B cell (primary cell): ENCODE data around the gene RANBP10. TPM values are rescaled to one million over a fixed set of nuclear protein-coding genes. Genes with fewer than 3 reads are reported as not detected.

Source experiments
- ATAC-seq: fragments of 200-7000 bp; cut with Tn5 transposase; one replicate; pipeline ENCODE4 v1.10.0; 2021; ENCODE audit warnings: low read depth, mild to moderate bottlenecking, moderate number of reproducible peaks, moderate library complexity
- CTCF ChIA-PET: fragments of 350-600 bp; sonication (Branson Sonifier 250); formaldehyde crosslinking; loops from one replicate; lab custom pipeline; 2021; ENCODE audit warnings: antibody characterized with exemption, inconsistent platforms; lab: Charles Lee
- POLR2A ChIA-PET: fragments of 350-600 bp; sonication (Branson Sonifier 250); formaldehyde crosslinking; loops from one replicate; lab custom pipeline; 2021; ENCODE audit warnings: antibody characterized with exemption; lab: Charles Lee
- DNase-seq: peaks from one replicate; pipeline ENCODE4 v3.0.0; 2013
- H2AFZ ChIP-seq: 2 replicates; pipeline ENCODE4 v1.6.1; 2012; ENCODE audit warnings: mild to moderate bottlenecking, low read depth, low read length; ENCODE audit not compliant: insufficient read depth, poor library complexity, severe bottlenecking
- H3K27ac ChIP-seq, 2 donors: 1 replicate in 1 of 2; 2 replicates in 1 of 2; pipeline ENCODE4 v1.5.1; 2012 to 2013; ENCODE audit warnings: low read length in 2 of 2, mild to moderate bottlenecking in 2 of 2, moderate library complexity in 1 of 2
- H3K27me3 ChIP-seq, 4 experiments: fragments of 200-600 bp in 1 of 4; sonication (generic) in 1 of 4; replicated peaks in 1 of 4; 1 replicate in 2 of 4; 2 replicates in 2 of 4; pipeline versions ENCODE4 v1.6.1 to v1.7.0; 2013 to 2016; ENCODE audit warnings: low read length in 3 of 4, mild to moderate bottlenecking in 2 of 4, mixed read lengths in 1 of 4, moderate library complexity in 1 of 4; ENCODE audit not compliant: insufficient read depth in 4 of 4, control insufficient read depth in 3 of 4; ENCODE audit errors: control extremely low read depth in 1 of 4
- H3K36me3 ChIP-seq, 2 experiments: replicated peaks in 1 of 2; 1 replicate in 1 of 2; 2 replicates in 1 of 2; pipeline versions ENCODE4 v1.6.1 to v1.7.1; 2013; ENCODE audit warnings: low read length in 1 of 2; ENCODE audit not compliant: insufficient read depth in 2 of 2, control insufficient read depth in 1 of 2; ENCODE audit errors: control extremely low read depth in 1 of 2, extremely low read depth in 1 of 2
- H3K4me1 ChIP-seq, 2 donors: fragments of 200-600 bp in 1 of 2; sonication (generic) in 1 of 2; 1 replicate in 1 of 2; 2 replicates in 1 of 2; pipeline versions ENCODE4 v1.5.1 to v1.6.1; 2013 to 2017; ENCODE audit warnings: low read length in 2 of 2; ENCODE audit not compliant: control insufficient read depth in 2 of 2, insufficient read depth in 2 of 2
- H3K4me2 ChIP-seq: replicated peaks from 2 replicates; pipeline ENCODE3; 2012; ENCODE audit warnings: mild to moderate bottlenecking, low read depth, low read length; ENCODE audit not compliant: poor library complexity, severe bottlenecking
- H3K4me3 ChIP-seq, 5 experiments: fragments of 200-600 bp in 1 of 5; sonication (generic) in 1 of 5; 1 replicate in 3 of 5; 2 replicates in 2 of 5; pipeline versions ENCODE4 v1.5.1 to v1.7.0; 2011 to 2016; ENCODE audit warnings: low read length in 4 of 5, mild to moderate bottlenecking in 4 of 5, low read depth in 2 of 5, control low read depth in 1 of 5, moderate library complexity in 1 of 5; ENCODE audit not compliant: insufficient read depth in 1 of 5; ENCODE audit errors: control extremely low read depth in 1 of 5, extremely low read depth in 1 of 5
- H3K79me2 ChIP-seq: fragments of 200-600 bp; sonication (generic); one replicate; pipeline ENCODE4 v1.6.0; 2016; ENCODE audit warnings: low read length; ENCODE audit not compliant: control insufficient read depth, insufficient read depth
- H3K9ac ChIP-seq: fragments of 200-600 bp; sonication (generic); 2 replicates; pipeline ENCODE4 v1.6.1; 2017; ENCODE audit warnings: mild to moderate bottlenecking, low read length, moderate library complexity
- H3K9me3 ChIP-seq, 3 donors: one replicate each; pipeline versions ENCODE4 v1.6.1 to v1.7.1; 2013; ENCODE audit warnings: low read length in 2 of 3; ENCODE audit not compliant: control insufficient read depth in 2 of 3, insufficient read depth in 1 of 3; ENCODE audit errors: control extremely low read depth in 1 of 3
- H4K20me1 ChIP-seq: 2 replicates; pipeline ENCODE4 v1.6.0; 2012; ENCODE audit warnings: mild to moderate bottlenecking, low read length; ENCODE audit not compliant: insufficient read depth, control insufficient read depth, poor library complexity, severe bottlenecking
- H3K27ac Mint-ChIP-seq: one replicate; pipeline ENCODE4 v1.8.0; 2021; ENCODE audit warnings: mixed read lengths
- H3K27me3 Mint-ChIP-seq: one replicate; pipeline ENCODE4 v1.8.0; 2021; ENCODE audit warnings: mixed read lengths
- H3K4me1 Mint-ChIP-seq: one replicate; pipeline ENCODE4 v1.8.0; 2021; ENCODE audit warnings: mixed read lengths
- H3K4me3 Mint-ChIP-seq: one replicate; pipeline ENCODE4 v1.8.0; 2021; ENCODE audit warnings: mixed read lengths
- H3K9me3 Mint-ChIP-seq: one replicate; pipeline ENCODE4 v1.8.0; 2022; ENCODE audit warnings: mixed read lengths; ENCODE audit not compliant: insufficient read depth
- EZH2 ChIP-seq: IDR thresholded peaks from 2 replicates; pipeline ENCODE4 v1.6.1; 2012; ENCODE audit warnings: borderline replicate concordance, low read depth, mild to moderate bottlenecking, moderate library complexity, low read length; ENCODE audit not compliant: insufficient read depth, poor library complexity, severe bottlenecking
- WGBS: methylation state at CpG from one replicate; pipeline ENCODE4 v1.1.5; 2013; ENCODE audit warnings: missing lambda C conversion rate; ENCODE audit not compliant: insufficient coverage; 5-methylcytosine and 5-hydroxymethylcytosine counted together
- intact Hi-C: fragments of 100-400 bp; cut with micrococcal nuclease; formaldehyde crosslinking; loops from one replicate; pipeline ENCODE4 v1.10.0; 2022
- polyA plus RNA-seq: library from polyadenylated mRNA; depleted of rRNA; stranded (reverse); fragments of >200 nt; gene quantifications from 2 replicates; pipeline ENCODE4 v1.2.3, GENCODE V29; 2012
- total RNA-seq, 2 donors: library from RNA; stranded (reverse); fragments of 120-200 nt in 1 of 2; gene quantifications; 1 replicate in 1 of 2; 2 replicates in 1 of 2; pipeline versions ENCODE4 v1.2.3 to v1.2.4, GENCODE V29; 2013 to 2022
- TF ChIP-seq, protein P1 (sequence below): fragments of 200-600 bp; IDR thresholded peaks from one replicate; pipeline ENCODE4 v1.8.0; 2022; ENCODE audit warnings: antibody characterized with exemption, mild to moderate bottlenecking

Gene RANBP10
- total and polyA plus RNA-seq, 2 donors (not counting 1 experiment from before 2014, with no cell fraction given): 29.0 to 32.2 TPM

DNA sequence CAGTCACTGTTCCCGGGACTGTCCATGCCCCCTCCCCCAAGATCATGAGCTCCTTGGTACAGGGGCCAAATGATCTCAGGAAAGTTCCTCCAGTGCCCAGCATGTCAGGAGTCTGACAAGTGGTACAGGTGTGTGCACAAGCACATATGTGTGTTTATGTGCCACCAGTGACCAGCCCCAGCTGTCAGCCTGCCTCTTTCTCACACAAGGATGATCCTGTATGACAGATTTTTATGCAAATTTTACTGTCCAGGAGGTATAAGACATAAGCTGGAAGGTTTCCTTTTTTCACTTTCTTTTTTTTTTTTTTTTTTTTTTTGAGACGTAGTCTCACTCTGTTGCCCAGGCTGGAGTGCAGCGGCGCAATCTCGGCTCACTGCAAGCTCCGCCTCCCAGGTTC, 55.9 kb downstream of the RANBP10 start:
- Histone ChIP-seq H3K27me3 (no peaks in the 10 kb centered on the region), H3K4me2 (peak overlapping the region; percentile 51), H3K4me3 (no peak overlapping the region), H3K4me1 (peaks cover 18 to 21% of the 10 kb centered on the region in 2 donors), H2AFZ (no peak overlapping the region), H4K20me1 (peaks cover 32% of the 10 kb centered on the region), H3K79me2 (peaks cover 46% of the 10 kb centered on the region), H3K36me3 (peaks cover 6 to 14% of the 10 kb centered on the region in 2 experiments), H3K9me3 (no peaks in the 10 kb centered on the region), H3K9ac (peak overlapping the region; percentile 34), H3K27ac (peak overlapping the region in 1 of 2 donors; percentile 52)
- H3K27me3 Mint-ChIP-seq: no peaks in the 10 kb centered on the region
- H3K4me3 Mint-ChIP-seq: peak overlapping the region; percentile 38
- intact Hi-C loops: no loop called here
- H3K27ac Mint-ChIP-seq: peak overlapping the region; percentile 68
- H3K4me1 Mint-ChIP-seq: peaks cover 25% of the 10 kb centered on the region
- CTCF ChIA-PET: interaction anchor here (0.8 to 1.1 kb wide), 2 partner anchors 51 to 66 kb away, joined by 3 read pairs; no protein-coding TSS in a partner anchor
- POLR2A ChIA-PET: interaction anchor here (0.6 to 0.7 kb wide), 2 partner anchors 54 to 186 kb away, joined by 3 to 4 read pairs; partner anchors contain the start of gene PSMB10
- TF ChIP-seq, protein P1, sequence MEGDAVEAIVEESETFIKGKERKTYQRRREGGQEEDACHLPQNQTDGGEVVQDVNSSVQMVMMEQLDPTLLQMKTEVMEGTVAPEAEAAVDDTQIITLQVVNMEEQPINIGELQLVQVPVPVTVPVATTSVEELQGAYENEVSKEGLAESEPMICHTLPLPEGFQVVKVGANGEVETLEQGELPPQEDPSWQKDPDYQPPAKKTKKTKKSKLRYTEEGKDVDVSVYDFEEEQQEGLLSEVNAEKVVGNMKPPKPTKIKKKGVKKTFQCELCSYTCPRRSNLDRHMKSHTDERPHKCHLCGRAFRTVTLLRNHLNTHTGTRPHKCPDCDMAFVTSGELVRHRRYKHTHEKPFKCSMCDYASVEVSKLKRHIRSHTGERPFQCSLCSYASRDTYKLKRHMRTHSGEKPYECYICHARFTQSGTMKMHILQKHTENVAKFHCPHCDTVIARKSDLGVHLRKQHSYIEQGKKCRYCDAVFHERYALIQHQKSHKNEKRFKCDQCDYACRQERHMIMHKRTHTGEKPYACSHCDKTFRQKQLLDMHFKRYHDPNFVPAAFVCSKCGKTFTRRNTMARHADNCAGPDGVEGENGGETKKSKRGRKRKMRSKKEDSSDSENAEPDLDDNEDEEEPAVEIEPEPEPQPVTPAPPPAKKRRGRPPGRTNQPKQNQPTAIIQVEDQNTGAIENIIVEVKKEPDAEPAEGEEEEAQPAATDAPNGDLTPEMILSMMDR: no peak
- no peak for TF ChIP-seq EZH2
- peak; percentile 61 for ATAC-seq
- no peaks in the 10 kb centered on the region for H3K9me3 Mint-ChIP-seq
- DNase-seq: peak; percentile 40
- no CpG with 5 or more reads among the region's 6 CpGs for WGBS

DNA sequence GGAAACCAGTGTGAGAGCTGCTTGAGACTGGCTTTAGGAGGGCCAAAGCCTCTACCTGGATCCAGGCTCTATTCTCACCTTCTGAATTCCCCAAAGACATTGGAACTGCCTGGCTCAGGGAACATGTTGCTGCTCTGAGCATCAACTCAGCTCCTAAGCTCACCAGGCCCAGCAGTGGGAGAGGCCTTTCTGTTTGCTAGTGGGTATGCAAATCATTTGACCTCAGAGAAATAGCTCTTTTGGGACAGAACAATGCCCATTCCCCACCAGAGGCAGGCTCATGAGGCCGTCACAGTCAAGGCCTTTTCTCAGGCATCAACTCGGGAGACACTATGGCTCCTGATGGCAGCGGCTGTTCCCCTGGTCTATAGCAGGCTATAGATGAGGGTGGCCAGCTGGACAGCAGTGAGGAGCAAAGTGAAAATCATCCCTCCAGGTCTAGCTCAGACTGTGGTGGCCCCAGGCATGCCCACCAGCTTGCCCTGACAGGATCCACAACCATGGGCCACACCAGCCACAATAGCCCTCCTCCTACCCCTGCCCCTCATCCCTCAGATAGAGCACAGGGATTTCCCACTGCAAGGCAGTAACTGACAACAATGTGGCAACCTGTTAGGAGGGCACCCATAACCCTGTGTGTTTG, 56.8 kb downstream of the RANBP10 start:
- Mint-ChIP-seq H3K4me1 (peaks cover 25% of the 10 kb centered on the region), H3K27ac (peak overlapping the region; percentile 10), H3K27me3 (no peaks in the 10 kb centered on the region), H3K9me3 (no peaks in the 10 kb centered on the region), H3K4me3 (peak overlapping the region; percentile 38)
- Histone ChIP-seq H3K9me3 (no peaks in the 10 kb centered on the region), H3K4me3 (no peak overlapping the region), H3K9ac (peak overlapping the region; percentile 32), H3K36me3 (peaks cover 6 to 15% of the 10 kb centered on the region in 2 experiments), H3K27me3 (no peaks in the 10 kb centered on the region), H2AFZ (no peak overlapping the region), H4K20me1 (peaks cover 24% of the 10 kb centered on the region), H3K4me1 (peaks cover 18 to 21% of the 10 kb centered on the region in 2 donors), H3K27ac (peak overlapping the region in 1 of 2 donors; percentile 23), H3K79me2 (peaks cover 41% of the 10 kb centered on the region), H3K4me2 (peak overlapping the region; percentile 51)
- WGBS: no CpG with 5 or more reads among the region's 3 CpGs
- DNase-seq (no peak), ATAC-seq (no peak)
- ChIA-PET CTCF (no interaction called here), POLR2A (no interaction called here)
- intact Hi-C loops: no loop called here
- TF ChIP-seq, protein P1: no peak
- no peak for TF ChIP-seq EZH2
